K562 (cell line): ENCODE results near the gene YJEFN3.

Experiments used
- CTCF ChIP-seq, 3 experiments: IDR thresholded peaks in 2 of 3; conservative IDR thresholded peaks in 1 of 3; 2 replicates each; pipeline ENCODE4 v1.5.1; 2011 to 2012; ENCODE audit warnings: low read length in 3 of 3, mild to moderate bottlenecking in 3 of 3, control low read depth in 2 of 3, improper control_type of control experiment in 1 of 3, inconsistent platforms in 1 of 3, low read depth in 1 of 3, mixed read lengths in 1 of 3, moderate library complexity in 1 of 3; ENCODE audit not compliant: insufficient read depth in 2 of 3
- NFYB ChIP-seq: IDR thresholded peaks from 2 replicates; pipeline ENCODE4 v1.6.1; 2011; ENCODE audit warnings: mild to moderate bottlenecking, moderate library complexity; ENCODE audit not compliant: insufficient read length; ENCODE audit errors: extremely low read depth
- POLR2A ChIP-seq: fragments of 450-650 bp; conservative IDR thresholded peaks from 2 replicates; pipeline ENCODE4 v1.6.1; 2016
- PREB ChIP-seq: sonication (generic); formaldehyde crosslinking; IDR thresholded peaks from 2 replicates; pipeline ENCODE4 v1.8.1; 2023; ENCODE audit warnings: mild to moderate bottlenecking, missing genetic modification reagents
- SNRNP70 ChIP-seq: fragments of 200-400 bp; formaldehyde crosslinking; optimal IDR thresholded peaks from 2 replicates; pipeline ENCODE3; 2017; ENCODE audit warnings: low read depth, low read length
- SREBF2 ChIP-seq: sonication (generic); formaldehyde crosslinking; IDR thresholded peaks from 2 replicates; pipeline ENCODE4 v1.4.0; 2020; ENCODE audit warnings: mild to moderate bottlenecking, missing genetic modification reagents

GRCh38 chr19:19513682-19514081, 15.0 kb upstream of the YJEFN3 start:
- TF ChIP-seq SNRNP70 (no peak), CTCF (IDR thresholded peaks at IDR 0.05 in 2 of 3, conservative IDR thresholded peaks at IDR 0.05 in 1 of 3; ENCODE audit: insufficient read depth in 2 of 3, low read depth in 1 of 3, low read length in 3 of 3) (no peak), PREB (CRISPR knock-in tag) (no peak), SREBF2 (no peak), NFYB (no peak), POLR2A (no peak)
